ENCODE results near the gene ITIH5. TPM values are rescaled to one million over a fixed set of nuclear protein-coding genes. Genes with fewer than 3 reads are reported as not detected.

ITIH5 gene
- total RNA-seq, 5 donors from 2014 or later (not counting 1 experiment from before 2014, with no cell fraction given), result 0.13 to 0.22 TPM; not detected in 3

GRCh38 chr10:7642491-7643011 lies 24.2 kb downstream of the ITIH5 start:
- ChIA-PET POLR2A (no interaction called here), CTCF (no interaction called here)
- H3K27ac ChIP-seq (ENCODE audit: low read length), result no peak overlapping the region
- H3K27me3 Mint-ChIP-seq, result peaks cover 18 to 42% of the 10 kb centered on the region in 2 donors
- H3K4me1 Mint-ChIP-seq, result no peaks in the 10 kb centered on the region
- no peak overlapping the region for H3K4me3 Mint-ChIP-seq
- H3K9me3 ChIP-seq, result no peaks in the 10 kb centered on the region
- no peak overlapping the region for H3K4me3 ChIP-seq (ENCODE audit: control insufficient read depth in 1 of 2, extremely low read depth in 1 of 2, low read length in 1 of 2)
- no CpG with 5 or more reads among the region's 5 CpGs for WGBS (ENCODE audit: insufficient coverage)
- H3K9me3 Mint-ChIP-seq, result peaks cover 2 to 4% (median 3%) of the 10 kb centered on the region in 3 donors
- DNase-seq (no peak), ATAC-seq (replicated peaks in 1 of 4) (no peak)
- H3K4me1 ChIP-seq (ENCODE audit: control insufficient read depth in 1 of 2, extremely low read depth in 1 of 2, insufficient read depth in 2 of 2, low read length in 2 of 2), result no peaks in the 10 kb centered on the region
- H3K27ac Mint-ChIP-seq, result no peak overlapping the region
- H3K27me3 ChIP-seq (replicated peaks in 1 of 2; ENCODE audit: control insufficient read depth in 2 of 2, extremely low read depth in 1 of 2, insufficient read depth in 2 of 2, low read length in 1 of 2), result peaks cover 0 to 7% of the 10 kb centered on the region in 2 experiments
- no peaks in the 10 kb centered on the region for H3K36me3 ChIP-seq (ENCODE audit: control insufficient read depth in 2 of 2, extremely low read depth in 1 of 2, insufficient read depth in 1 of 2, low read length in 1 of 2)
- no peaks in the 10 kb centered on the region for H3K36me3 Mint-ChIP-seq

GRCh38 chr10:7635408-7636125 lies 31.2 kb downstream of the ITIH5 start:
- DNase-seq, result no peak
- Mint-ChIP-seq H3K4me3 (no peak overlapping the region), H3K27ac (no peak overlapping the region), H3K9me3 (peaks cover 2 to 4% (median 3%) of the 10 kb centered on the region in 3 donors), H3K36me3 (no peaks in the 10 kb centered on the region), H3K27me3 (peaks cover 17 to 36% of the 10 kb centered on the region in 2 donors), H3K4me1 (no peaks in the 10 kb centered on the region)
- ATAC-seq (replicated peaks in 1 of 4), result no peak
- Histone ChIP-seq H3K27me3 (replicated peaks in 1 of 2; ENCODE audit: control insufficient read depth in 2 of 2, extremely low read depth in 1 of 2, insufficient read depth in 2 of 2, low read length in 1 of 2) (peaks cover 0 to 13% of the 10 kb centered on the region in 2 experiments), H3K36me3 (ENCODE audit: control insufficient read depth in 2 of 2, extremely low read depth in 1 of 2, insufficient read depth in 1 of 2, low read length in 1 of 2) (no peaks in the 10 kb centered on the region), H3K27ac (ENCODE audit: low read length) (no peak overlapping the region), H3K4me1 (ENCODE audit: control insufficient read depth in 1 of 2, extremely low read depth in 1 of 2, insufficient read depth in 2 of 2, low read length in 2 of 2) (no peaks in the 10 kb centered on the region), H3K4me3 (ENCODE audit: control insufficient read depth in 1 of 2, extremely low read depth in 1 of 2, low read length in 1 of 2) (no peak overlapping the region), H3K9me3 (no peaks in the 10 kb centered on the region)
- ChIA-PET CTCF (interaction anchor here in 1 of 2 donors (1.3 to 1.7 kb wide), 2 partner anchors 51 to 110 kb away, joined by 3 to 6 read pairs; no protein-coding TSS in a partner anchor), POLR2A (no interaction called here)
- WGBS (ENCODE audit: insufficient coverage), result 93% methylated on average over 4 of the region's 7 CpGs

- Histone ChIP-seq H3K4me3 (ENCODE audit: control insufficient read depth in 1 of 2, extremely low read depth in 1 of 2, low read length in 1 of 2) (no peak overlapping the region), H3K27me3 (replicated peaks in 1 of 2; ENCODE audit: control insufficient read depth in 2 of 2, extremely low read depth in 1 of 2, insufficient read depth in 2 of 2, low read length in 1 of 2) (peaks cover 0 to 9% of the 10 kb centered on the region in 2 experiments), H3K36me3 (ENCODE audit: control insufficient read depth in 2 of 2, extremely low read depth in 1 of 2, insufficient read depth in 1 of 2, low read length in 1 of 2) (no peaks in the 10 kb centered on the region), H3K27ac (ENCODE audit: low read length) (no peak overlapping the region), H3K4me1 (ENCODE audit: control insufficient read depth in 1 of 2, extremely low read depth in 1 of 2, insufficient read depth in 2 of 2, low read length in 2 of 2) (no peaks in the 10 kb centered on the region), H3K9me3 (no peaks in the 10 kb centered on the region)
- H3K27ac Mint-ChIP-seq, result no peak overlapping the region
- peaks cover 2 to 4% (median 3%) of the 10 kb centered on the region in 3 donors for H3K9me3 Mint-ChIP-seq
- DNase-seq (no peak), ATAC-seq (replicated peaks in 1 of 4) (no peak)
- H3K4me3 Mint-ChIP-seq, result no peak overlapping the region
- peaks cover 17 to 31% of the 10 kb centered on the region in 2 donors for H3K27me3 Mint-ChIP-seq
- ChIA-PET CTCF (interaction anchor here in 1 of 2 donors (0.8 kb wide), 1 partner anchor 481 kb away, joined by 3 read pairs; no protein-coding TSS in a partner anchor), POLR2A (interaction anchor here in 1 of 2 donors (0.8 kb wide), 1 partner anchor 491 kb away, joined by 3 read pairs; no protein-coding TSS in a partner anchor)
- H3K36me3 Mint-ChIP-seq, result no peaks in the 10 kb centered on the region
- H3K4me1 Mint-ChIP-seq, result no peaks in the 10 kb centered on the region
- WGBS (ENCODE audit: insufficient coverage), result 85% methylated on average over 8 of the region's 10 CpGs
These were observed 32.4 kb downstream of the ITIH5 start for GRCh38 chr10:7634142-7634894.

GRCh38 chr10:7626283-7626682 lies 40.5 kb downstream of the ITIH5 start:
- Mint-ChIP-seq H3K27ac (no peak overlapping the region), H3K4me3 (no peak overlapping the region), H3K4me1 (no peaks in the 10 kb centered on the region), H3K9me3 (peaks cover 0 to 3% (median 0%) of the 10 kb centered on the region in 3 donors), H3K27me3 (peaks cover 0 to 5% of the 10 kb centered on the region in 2 donors), H3K36me3 (no peaks in the 10 kb centered on the region)
- no peak overlapping the region for H3K27ac ChIP-seq (ENCODE audit: low read length)
- ATAC-seq (replicated peaks in 1 of 4), result no peak
- DNase-seq, result no peak
- no peaks in the 10 kb centered on the region for H3K36me3 ChIP-seq (ENCODE audit: control insufficient read depth in 2 of 2, extremely low read depth in 1 of 2, insufficient read depth in 1 of 2, low read length in 1 of 2)
- H3K4me3 ChIP-seq (ENCODE audit: control insufficient read depth in 1 of 2, extremely low read depth in 1 of 2, low read length in 1 of 2), result no peak overlapping the region
- H3K9me3 ChIP-seq, result no peaks in the 10 kb centered on the region
- ChIA-PET CTCF (no interaction called here), POLR2A (no interaction called here)
- WGBS (ENCODE audit: insufficient coverage), result 88% methylated on average over 5 of the region's 10 CpGs
- H3K27me3 ChIP-seq (replicated peaks in 1 of 2; ENCODE audit: control insufficient read depth in 2 of 2, extremely low read depth in 1 of 2, insufficient read depth in 2 of 2, low read length in 1 of 2), result peaks cover 0 to 2% of the 10 kb centered on the region in 2 experiments
- H3K4me1 ChIP-seq (ENCODE audit: control insufficient read depth in 1 of 2, extremely low read depth in 1 of 2, insufficient read depth in 2 of 2, low read length in 2 of 2), result no peaks in the 10 kb centered on the region

DNA sequence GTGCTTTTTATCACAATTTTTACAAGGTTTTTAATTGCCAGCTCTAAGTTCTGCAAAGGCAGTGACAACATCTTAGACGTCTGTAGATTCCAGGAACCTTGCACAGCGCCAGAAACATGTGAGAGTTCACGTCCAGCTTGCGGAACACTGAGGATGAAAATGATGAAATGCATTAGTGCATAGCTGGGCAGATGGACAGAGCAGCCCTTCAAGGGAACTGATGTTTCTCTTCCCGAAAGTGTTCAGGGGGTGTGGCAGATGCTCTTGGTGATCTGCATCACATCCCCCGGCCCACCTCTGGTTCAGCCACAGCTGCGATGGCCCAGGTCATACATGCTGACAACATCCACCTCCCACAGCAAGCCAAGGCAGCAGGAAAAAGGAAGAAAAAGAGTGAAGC lies 40.9 kb downstream of the ITIH5 start:
- 76% methylated on average over 4 of the region's 7 CpGs for WGBS (ENCODE audit: insufficient coverage)
- ChIA-PET POLR2A (no interaction called here), CTCF (no interaction called here)

DNA sequence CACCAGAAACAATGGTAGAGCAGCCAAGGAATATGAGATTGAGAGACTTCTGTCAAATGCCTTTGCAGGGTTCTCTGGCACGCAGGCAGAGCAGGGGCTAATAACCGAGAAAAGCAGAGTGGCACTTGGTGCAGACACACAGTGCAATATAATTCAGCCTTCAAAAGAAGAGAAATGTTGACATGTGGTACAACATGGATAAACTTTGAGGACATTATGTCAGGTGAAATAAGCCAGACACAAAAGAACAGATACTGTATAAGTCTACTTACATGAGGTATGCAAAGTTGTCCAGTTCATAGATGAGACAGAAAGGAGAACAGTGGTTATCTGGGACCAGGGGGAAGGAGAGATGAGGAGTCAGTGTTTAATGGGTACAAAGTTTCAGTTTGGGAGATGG lies 41.8 kb downstream of the ITIH5 start:
- POLR2A ChIA-PET, result no interaction called here

More for the DNA sequence above, 40.9 kb downstream of the ITIH5 start:
- Histone ChIP-seq H3K27me3 (replicated peaks in 1 of 2; ENCODE audit: control insufficient read depth in 2 of 2, extremely low read depth in 1 of 2, insufficient read depth in 2 of 2, low read length in 1 of 2) (peaks cover 0 to 2% of the 10 kb centered on the region in 2 experiments), H3K36me3 (ENCODE audit: control insufficient read depth in 2 of 2, extremely low read depth in 1 of 2, insufficient read depth in 1 of 2, low read length in 1 of 2) (no peaks in the 10 kb centered on the region), H3K9me3 (no peaks in the 10 kb centered on the region), H3K4me1 (ENCODE audit: control insufficient read depth in 1 of 2, extremely low read depth in 1 of 2, insufficient read depth in 2 of 2, low read length in 2 of 2) (no peaks in the 10 kb centered on the region), H3K27ac (ENCODE audit: low read length) (no peak overlapping the region), H3K4me3 (ENCODE audit: control insufficient read depth in 1 of 2, extremely low read depth in 1 of 2, low read length in 1 of 2) (no peak overlapping the region)
- no peak for ATAC-seq (replicated peaks in 1 of 4)
- no peak overlapping the region for H3K4me3 Mint-ChIP-seq
- H3K36me3 Mint-ChIP-seq, result no peaks in the 10 kb centered on the region
- peaks cover 0 to 3% (median 0%) of the 10 kb centered on the region in 3 donors for H3K9me3 Mint-ChIP-seq
- DNase-seq, result no peak
- peaks cover 0 to 5% of the 10 kb centered on the region in 2 donors for H3K27me3 Mint-ChIP-seq
- no peaks in the 10 kb centered on the region for H3K4me1 Mint-ChIP-seq
- no peak overlapping the region for H3K27ac Mint-ChIP-seq

More for the DNA sequence above, 41.8 kb downstream of the ITIH5 start:
- Mint-ChIP-seq H3K27ac (no peak overlapping the region), H3K27me3 (peaks cover 3 to 7% of the 10 kb centered on the region in 2 donors), H3K4me1 (no peaks in the 10 kb centered on the region), H3K36me3 (no peaks in the 10 kb centered on the region), H3K4me3 (no peak overlapping the region), H3K9me3 (peaks cover 0 to 3% (median 0%) of the 10 kb centered on the region in 3 donors)
- Histone ChIP-seq H3K27me3 (replicated peaks in 1 of 2; ENCODE audit: control insufficient read depth in 2 of 2, extremely low read depth in 1 of 2, insufficient read depth in 2 of 2, low read length in 1 of 2) (peaks cover 0 to 2% of the 10 kb centered on the region in 2 experiments), H3K27ac (ENCODE audit: low read length) (no peak overlapping the region), H3K36me3 (ENCODE audit: control insufficient read depth in 2 of 2, extremely low read depth in 1 of 2, insufficient read depth in 1 of 2, low read length in 1 of 2) (no peaks in the 10 kb centered on the region), H3K4me1 (ENCODE audit: control insufficient read depth in 1 of 2, extremely low read depth in 1 of 2, insufficient read depth in 2 of 2, low read length in 2 of 2) (no peaks in the 10 kb centered on the region), H3K4me3 (ENCODE audit: control insufficient read depth in 1 of 2, extremely low read depth in 1 of 2, low read length in 1 of 2) (no peak overlapping the region), H3K9me3 (no peaks in the 10 kb centered on the region)
- CTCF ChIA-PET, result interaction anchor here (0.5 to 1.0 kb wide), 2 partner anchors 17 to 99 kb away, joined by 3 to 4 read pairs; no protein-coding TSS in a partner anchor
- ATAC-seq (replicated peaks in 1 of 4), result no peak
- WGBS (ENCODE audit: insufficient coverage), result 96% methylated on average over 2 of the region's 2 CpGs
- no peak for DNase-seq
